HepG2 (cell line): ENCODE results near the gene COL9A2. TPM values are rescaled to one million over a fixed set of nuclear protein-coding genes. Genes with fewer than 3 reads are reported as not detected.

Experiments used
- EED ChIP-seq: sonication (generic); formaldehyde crosslinking; IDR thresholded peaks from 2 replicates; pipeline ENCODE4 v1.5.0; 2020; ENCODE audit warnings: mild to moderate bottlenecking, missing genetic modification reagents
- GMEB2 ChIP-seq: IDR thresholded peaks from 2 replicates; pipeline ENCODE4 v1.6.1; 2016; ENCODE audit warnings: missing biosample characterization, missing genetic modification reagents, low read depth
- HDAC1 ChIP-seq: sonication (generic); formaldehyde crosslinking; IDR thresholded peaks from 2 replicates; pipeline ENCODE4 v1.5.1; 2020; ENCODE audit warnings: mild to moderate bottlenecking, missing genetic modification reagents
- HDAC2 ChIP-seq: sonication (generic); formaldehyde crosslinking; IDR thresholded peaks from 2 replicates; pipeline ENCODE4 v1.4.0; 2020; ENCODE audit warnings: missing genetic modification reagents
- KLF9 ChIP-seq: IDR thresholded peaks from 2 replicates; pipeline ENCODE4 v1.6.1; 2016; ENCODE audit warnings: low read depth
- MYNN ChIP-seq: sonication (generic); formaldehyde crosslinking; IDR thresholded peaks from 2 replicates; pipeline ENCODE4 v1.4.0; 2020; ENCODE audit warnings: mild to moderate bottlenecking, low read depth, missing genetic modification reagents
- PLRG1 ChIP-seq: fragments of 450-650 bp; conservative IDR thresholded peaks from 2 replicates; pipeline ENCODE4 v1.6.1; 2016
- RELA ChIP-seq: sonication (generic); formaldehyde crosslinking; IDR thresholded peaks from 2 replicates; pipeline ENCODE4 v1.4.0; 2020; ENCODE audit warnings: missing genetic modification reagents
- SMAD3 ChIP-seq: sonication (generic); formaldehyde crosslinking; IDR thresholded peaks from 2 replicates; pipeline ENCODE4 v1.4.0; 2020; ENCODE audit warnings: missing genetic modification reagents
- SP5 ChIP-seq: IDR thresholded peaks from 2 replicates; pipeline ENCODE4 v1.6.1; 2016; ENCODE audit warnings: low read depth, borderline replicate concordance
- TRIM24 ChIP-seq: sonication (generic); formaldehyde crosslinking; IDR thresholded peaks from 2 replicates; pipeline ENCODE4 v1.8.0; 2022; ENCODE audit warnings: mild to moderate bottlenecking, missing genetic modification reagents
- ZNF138 ChIP-seq: sonication (generic); formaldehyde crosslinking; IDR thresholded peaks from 2 replicates; pipeline ENCODE4 v1.5.0; 2020; ENCODE audit warnings: mild to moderate bottlenecking, low read depth, missing genetic modification reagents
- ZNF34 ChIP-seq: sonication (generic); formaldehyde crosslinking; IDR thresholded peaks from 2 replicates; pipeline ENCODE4 v1.4.0; 2020; ENCODE audit warnings: mild to moderate bottlenecking, missing genetic modification reagents, borderline replicate concordance
- ZNF44 ChIP-seq: sonication (generic); formaldehyde crosslinking; IDR thresholded peaks from 2 replicates; pipeline ENCODE4 v1.5.1; 2020; ENCODE audit warnings: mild to moderate bottlenecking, missing genetic modification reagents
- ZNF441 ChIP-seq: sonication (generic); formaldehyde crosslinking; IDR thresholded peaks from 2 replicates; pipeline ENCODE4 v1.7.0; 2021; ENCODE audit warnings: missing genetic modification reagents, borderline replicate concordance
- ZNF749 ChIP-seq: sonication (generic); formaldehyde crosslinking; IDR thresholded peaks from 2 replicates; pipeline ENCODE4 v1.8.0; 2022; ENCODE audit warnings: mild to moderate bottlenecking, missing genetic modification reagents, moderate library complexity, borderline replicate concordance
- ZNF768 ChIP-seq: sonication (generic); formaldehyde crosslinking; IDR thresholded peaks from 2 replicates; pipeline ENCODE4 v1.4.0; 2020; ENCODE audit warnings: missing genetic modification reagents
- ZNF816 ChIP-seq: sonication (generic); formaldehyde crosslinking; IDR thresholded peaks from 2 replicates; pipeline ENCODE4 v1.8.0; 2022; ENCODE audit warnings: missing genetic modification reagents, mild to moderate bottlenecking, borderline replicate concordance
- ZNF879 ChIP-seq: sonication (generic); formaldehyde crosslinking; IDR thresholded peaks from 2 replicates; pipeline ENCODE4 v1.8.1; 2023; ENCODE audit warnings: missing genetic modification reagents
- ZSCAN20 ChIP-seq: sonication (generic); formaldehyde crosslinking; IDR thresholded peaks from 2 replicates; pipeline ENCODE4 v1.4.0; 2020; ENCODE audit warnings: missing genetic modification reagents, mild to moderate bottlenecking, borderline replicate concordance
- ZSCAN21 ChIP-seq: sonication (generic); formaldehyde crosslinking; IDR thresholded peaks from 2 replicates; pipeline ENCODE4 v1.8.0; 2022; ENCODE audit warnings: mild to moderate bottlenecking, missing genetic modification reagents, moderate library complexity, borderline replicate concordance
- polyA plus RNA-seq, 8 experiments: library from polyadenylated mRNA; depleted of rRNA in 3 of 8; stranded (reverse) in 7 of 8; unstranded in 1 of 8; fragments of >200 nt; fragmentation: Illumina TruSeq in 4 of 8; extraction: Trizol in 4 of 8; gene quantifications; 2 replicates each; pipeline versions ENCODE4 v1.2.1 to v1.2.3, GENCODE V29; 2011 to 2016; ENCODE audit warnings: low read depth in 4 of 8, missing spikeins in 1 of 8, mixed read lengths in 1 of 8; ENCODE audit not compliant: insufficient read depth in 1 of 8
- total RNA-seq, 5 experiments: library from RNA; depleted of rRNA; stranded (reverse); fragments of >200 nt; fragmentation: Illumina TruSeq; extraction: Trizol; gene quantifications; 2 replicates each; pipeline ENCODE4 v1.2.3, GENCODE V29; 2016; ENCODE audit warnings: low read depth in 1 of 5
- TF ChIP-seq, protein P1 (sequence below): sonication (generic); formaldehyde crosslinking; IDR thresholded peaks from 2 replicates; pipeline ENCODE4 v1.5.0; 2020; ENCODE audit warnings: mild to moderate bottlenecking, missing genetic modification reagents
- TF ChIP-seq, protein P2 (sequence below): sonication (generic); formaldehyde crosslinking; IDR thresholded peaks from 2 replicates; pipeline ENCODE4; 2020; ENCODE audit warnings: missing genetic modification reagents, mild to moderate bottlenecking, borderline replicate concordance

The COL9A2 gene
- total and polyA plus RNA-seq, 2 of the 13 experiments (the other 11 are each of a cell fraction or from before 2014, with no cell fraction given), result 20.2 to 26.9 TPM

DNA sequence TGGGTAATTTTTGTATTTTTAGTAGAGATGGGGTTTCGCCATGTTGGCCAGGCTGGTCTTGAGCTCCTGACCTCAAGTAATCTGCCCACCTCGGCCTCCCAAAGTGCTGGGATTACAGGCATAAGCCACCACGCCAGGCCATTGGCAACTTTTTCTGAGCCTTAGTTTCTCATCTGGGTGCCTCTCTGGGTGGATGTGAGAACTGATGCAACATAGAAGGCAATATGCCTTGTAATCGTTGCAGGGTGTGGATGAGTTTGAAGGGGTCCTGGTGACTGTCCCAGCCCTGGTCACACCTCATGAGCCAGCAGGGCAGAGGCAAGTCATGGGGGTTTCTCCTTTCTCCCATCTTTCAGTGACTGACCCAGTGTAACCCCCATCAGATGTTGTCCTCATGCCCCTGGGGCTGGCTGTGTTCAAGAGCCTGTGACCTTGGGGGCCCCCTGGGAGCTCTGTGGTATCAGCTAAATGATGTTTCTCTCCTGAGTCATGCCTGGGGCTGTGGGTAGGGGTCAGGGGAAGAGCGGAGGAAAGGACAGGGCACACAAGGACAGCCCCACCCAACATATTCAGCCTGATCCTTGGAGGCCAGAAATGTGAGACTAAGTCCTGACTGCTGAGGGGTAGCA, 3.6 kb downstream of the COL9A2 start (continued):
- TF ChIP-seq, protein P1, sequence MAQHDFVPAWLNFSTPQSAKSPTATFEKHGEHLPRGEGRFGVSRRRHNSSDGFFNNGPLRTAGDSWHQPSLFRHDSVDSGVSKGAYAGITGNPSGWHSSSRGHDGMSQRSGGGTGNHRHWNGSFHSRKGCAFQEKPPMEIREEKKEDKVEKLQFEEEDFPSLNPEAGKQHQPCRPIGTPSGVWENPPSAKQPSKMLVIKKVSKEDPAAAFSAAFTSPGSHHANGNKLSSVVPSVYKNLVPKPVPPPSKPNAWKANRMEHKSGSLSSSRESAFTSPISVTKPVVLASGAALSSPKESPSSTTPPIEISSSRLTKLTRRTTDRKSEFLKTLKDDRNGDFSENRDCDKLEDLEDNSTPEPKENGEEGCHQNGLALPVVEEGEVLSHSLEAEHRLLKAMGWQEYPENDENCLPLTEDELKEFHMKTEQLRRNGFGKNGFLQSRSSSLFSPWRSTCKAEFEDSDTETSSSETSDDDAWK (CRISPR knock-in tag), result no peak
- TF ChIP-seq ZNF34 (CRISPR knock-in tag) (no peak), SMAD3 (CRISPR knock-in tag) (0 out of 2 replicates have a peak, but pooled peaks have one; percentile 18), PLRG1 (no peak), ZSCAN20 (CRISPR knock-in tag) (no peak), ZNF749 (CRISPR knock-in tag) (no peak), GMEB2 (CRISPR knock-in tag) (no peak), ZNF44 (CRISPR knock-in tag) (no peak), ZNF816 (CRISPR knock-in tag) (no peak), SP5 (CRISPR knock-in tag) (0 out of 2 replicates have a peak, but pooled peaks have one; percentile 17), ZSCAN21 (CRISPR knock-in tag) (no peak), RELA (CRISPR knock-in tag) (no peak), HDAC2 (CRISPR knock-in tag) (no peak), ZNF441 (no peak), ZNF879 (CRISPR knock-in tag) (no peak), TRIM24 (CRISPR knock-in tag) (no peak), ZNF768 (CRISPR knock-in tag) (no peak), KLF9 (CRISPR knock-in tag) (no peak), EED (no peak), ZNF138 (no peak), HDAC1 (CRISPR knock-in tag) (peak; percentile 37; the same call in 1 of the 2 replicates), MYNN (CRISPR knock-in tag) (no peak)
- TF ChIP-seq, protein P2, sequence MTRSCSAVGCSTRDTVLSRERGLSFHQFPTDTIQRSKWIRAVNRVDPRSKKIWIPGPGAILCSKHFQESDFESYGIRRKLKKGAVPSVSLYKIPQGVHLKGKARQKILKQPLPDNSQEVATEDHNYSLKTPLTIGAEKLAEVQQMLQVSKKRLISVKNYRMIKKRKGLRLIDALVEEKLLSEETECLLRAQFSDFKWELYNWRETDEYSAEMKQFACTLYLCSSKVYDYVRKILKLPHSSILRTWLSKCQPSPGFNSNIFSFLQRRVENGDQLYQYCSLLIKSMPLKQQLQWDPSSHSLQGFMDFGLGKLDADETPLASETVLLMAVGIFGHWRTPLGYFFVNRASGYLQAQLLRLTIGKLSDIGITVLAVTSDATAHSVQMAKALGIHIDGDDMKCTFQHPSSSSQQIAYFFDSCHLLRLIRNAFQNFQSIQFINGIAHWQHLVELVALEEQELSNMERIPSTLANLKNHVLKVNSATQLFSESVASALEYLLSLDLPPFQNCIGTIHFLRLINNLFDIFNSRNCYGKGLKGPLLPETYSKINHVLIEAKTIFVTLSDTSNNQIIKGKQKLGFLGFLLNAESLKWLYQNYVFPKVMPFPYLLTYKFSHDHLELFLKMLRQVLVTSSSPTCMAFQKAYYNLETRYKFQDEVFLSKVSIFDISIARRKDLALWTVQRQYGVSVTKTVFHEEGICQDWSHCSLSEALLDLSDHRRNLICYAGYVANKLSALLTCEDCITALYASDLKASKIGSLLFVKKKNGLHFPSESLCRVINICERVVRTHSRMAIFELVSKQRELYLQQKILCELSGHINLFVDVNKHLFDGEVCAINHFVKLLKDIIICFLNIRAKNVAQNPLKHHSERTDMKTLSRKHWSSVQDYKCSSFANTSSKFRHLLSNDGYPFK (CRISPR knock-in tag), result no peak
